ENCODE results near the gene BAG2.
A peak's percentile ranks its signal among the peaks of the same experiment; 100 is the strongest.

BAG2 gene

DNA sequence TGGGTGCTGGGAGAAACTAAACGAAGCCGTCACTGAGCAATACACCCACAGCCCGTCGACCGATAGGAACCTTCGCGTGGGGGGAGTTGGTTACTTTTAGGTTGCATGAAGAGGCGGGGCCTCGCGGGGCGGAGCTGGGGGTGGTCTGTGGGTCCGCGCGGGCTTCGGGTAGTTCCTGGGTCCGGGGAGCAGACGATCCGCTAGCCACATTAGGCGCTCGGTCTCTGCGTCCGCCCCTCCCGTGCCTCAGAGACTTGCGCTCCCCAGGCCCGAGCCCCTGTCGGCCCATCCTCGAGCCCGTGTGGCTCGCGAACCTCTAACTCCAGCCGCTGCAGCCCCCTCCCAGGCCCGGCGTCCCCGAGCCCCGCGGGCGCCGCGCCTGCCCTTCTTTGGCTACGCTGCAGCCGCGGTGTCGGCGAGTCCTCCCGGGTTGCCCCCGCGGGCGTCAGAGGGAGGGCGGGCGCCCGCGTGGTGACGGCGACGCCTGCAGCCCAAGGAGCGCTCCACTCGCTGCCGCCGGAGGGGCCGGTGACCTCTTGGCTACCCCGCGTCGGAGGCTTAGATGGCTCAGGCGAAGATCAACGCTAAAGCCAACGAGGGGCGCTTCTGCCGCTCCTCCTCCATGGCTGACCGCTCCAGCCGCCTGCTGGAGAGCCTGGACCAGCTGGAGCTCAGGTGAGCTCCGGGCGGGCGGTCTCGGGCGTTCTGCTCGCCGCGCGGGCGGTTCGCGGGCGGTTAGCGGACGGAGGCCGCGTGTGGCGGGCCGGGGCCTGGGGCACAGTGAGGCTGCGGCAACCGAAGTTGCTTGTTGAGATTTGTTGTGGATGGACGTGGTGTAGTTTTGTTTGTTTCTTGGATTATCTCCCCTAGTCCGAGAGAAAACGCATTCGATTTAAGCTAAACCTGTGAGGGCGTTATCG, at the start of gene BAG2:
TSS of gene BAG2 (plus strand) at position 191 of the 920 bp plus-strand sequence. CDS start at position 563, 372 bp downstream.
- peak; percentile 8 to 89 (median 73) for DNase-seq

DNA sequence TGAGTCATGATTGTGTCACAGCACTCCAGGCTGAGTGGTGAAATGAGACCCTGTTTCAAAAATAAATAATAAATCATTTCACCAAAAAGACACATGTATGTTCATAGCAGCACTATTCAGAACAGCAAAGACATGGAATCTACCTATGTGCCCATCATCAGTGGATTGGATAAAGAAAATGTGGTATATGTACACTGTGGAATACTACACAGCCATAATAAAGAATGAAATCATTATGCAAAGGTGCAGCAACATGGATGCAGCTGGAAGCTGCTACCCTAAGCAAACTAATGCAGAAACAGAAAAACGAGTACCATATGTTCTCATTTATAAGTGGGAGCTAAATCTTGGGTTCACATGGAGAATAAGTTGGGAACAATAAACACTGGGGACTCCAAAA, 49.0 kb upstream of the BAG2 start:
- no peak for DNase-seq

DNA sequence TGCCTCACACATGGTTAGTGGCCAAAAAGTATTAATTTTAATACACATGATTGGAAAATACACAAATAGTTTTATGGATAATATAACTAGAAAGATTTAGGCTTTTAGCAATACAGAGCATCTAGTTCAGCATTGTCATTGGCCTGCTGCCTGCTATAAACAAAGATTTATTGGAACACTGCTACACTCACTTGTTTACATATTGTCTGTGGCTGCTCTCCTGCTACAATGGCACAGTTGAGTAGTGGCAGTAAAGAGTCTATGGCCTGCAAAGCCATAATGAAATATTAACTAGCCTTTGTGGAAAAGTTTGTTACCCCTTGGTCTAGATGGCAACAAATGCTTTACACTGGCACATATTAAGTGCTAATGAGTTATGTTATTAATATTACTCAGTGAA, 44.4 kb upstream of the BAG2 start:
- peak in 1 of 51 donors; percentile 3 for DNase-seq

DNA sequence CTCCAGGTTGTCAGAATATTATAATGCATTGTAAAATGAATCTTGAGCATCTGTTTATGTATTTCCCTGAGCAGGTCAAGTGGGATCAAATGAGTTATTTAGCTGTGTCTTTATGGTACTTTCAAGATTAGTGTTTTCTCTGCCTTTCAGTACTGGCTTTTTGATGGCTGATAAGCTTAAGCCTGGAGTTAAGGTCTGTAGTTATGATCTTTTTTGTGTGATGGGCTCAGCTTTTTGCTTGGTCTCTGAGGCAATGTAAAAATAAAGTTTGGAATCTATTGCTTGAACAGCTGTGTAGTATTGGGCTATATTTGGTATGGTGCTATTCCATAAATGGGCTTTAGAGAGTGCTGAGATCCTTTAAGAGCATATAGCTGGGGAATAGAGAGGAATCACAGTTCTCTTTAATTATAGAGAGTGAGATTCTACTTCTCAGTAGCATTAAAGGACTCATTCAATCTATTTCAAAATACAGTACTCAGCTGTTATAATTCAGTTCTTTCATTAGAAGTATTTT, 41.4 kb upstream of the BAG2 start:
- DNase-seq = no peak

DNA sequence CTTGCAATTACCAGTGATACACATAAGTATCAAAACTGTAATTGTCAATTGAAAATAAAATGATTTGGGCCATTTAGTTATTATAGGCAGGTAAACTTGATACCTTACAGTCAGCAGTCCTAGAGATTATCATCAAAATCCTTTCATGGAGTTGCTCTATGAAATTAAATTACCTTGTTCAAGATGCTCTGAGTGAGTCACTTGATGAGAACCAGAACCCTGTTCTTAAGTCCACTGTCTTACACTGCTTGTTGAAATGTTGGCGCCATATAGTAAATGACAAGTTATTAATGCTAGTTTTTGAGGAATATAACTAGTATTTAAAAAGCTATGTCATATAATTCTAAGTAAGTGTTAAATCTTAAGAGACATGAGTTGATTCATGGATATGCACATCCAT, 37.2 kb upstream of the BAG2 start:
- DNase-seq = no peak

DNA sequence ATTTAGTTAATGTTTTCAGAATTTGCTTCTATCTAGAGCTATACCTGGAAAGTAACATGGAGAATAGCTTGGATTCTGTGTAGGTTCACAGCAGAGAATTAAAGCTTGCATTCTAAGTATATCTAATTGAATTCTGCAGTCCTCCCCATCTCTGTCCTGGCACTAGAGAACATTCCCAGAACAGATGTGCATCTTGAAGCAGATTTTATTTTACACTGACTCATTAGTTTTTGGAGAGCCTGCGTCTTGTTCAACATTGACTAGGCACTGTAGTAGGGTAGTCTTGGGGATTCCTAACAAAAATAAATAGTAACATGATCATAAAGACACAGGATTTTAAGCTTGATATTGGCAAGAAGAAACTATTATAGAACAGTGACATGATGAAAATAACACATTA, 36.2 kb upstream of the BAG2 start:
- no peak for DNase-seq

DNA sequence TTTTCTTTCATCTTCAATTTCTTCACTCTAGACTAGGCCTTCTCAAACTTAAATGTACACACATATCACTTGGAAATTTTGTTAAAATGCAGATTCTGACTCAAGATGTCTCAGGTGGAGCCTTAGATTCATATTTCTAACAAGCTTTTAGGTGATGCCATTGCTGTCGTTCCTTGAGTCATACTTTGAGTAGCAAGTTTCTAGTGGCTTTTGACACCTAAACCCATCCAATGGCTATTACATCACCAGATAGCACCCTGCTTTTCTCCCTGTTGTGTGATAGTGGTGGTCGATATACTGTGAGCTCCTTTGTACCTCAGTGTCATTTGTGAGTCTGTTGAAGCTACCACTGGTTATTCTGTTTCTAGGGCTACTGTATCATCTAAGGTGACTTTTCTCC, 34.8 kb upstream of the BAG2 start:
- no peak for DNase-seq

DNA sequence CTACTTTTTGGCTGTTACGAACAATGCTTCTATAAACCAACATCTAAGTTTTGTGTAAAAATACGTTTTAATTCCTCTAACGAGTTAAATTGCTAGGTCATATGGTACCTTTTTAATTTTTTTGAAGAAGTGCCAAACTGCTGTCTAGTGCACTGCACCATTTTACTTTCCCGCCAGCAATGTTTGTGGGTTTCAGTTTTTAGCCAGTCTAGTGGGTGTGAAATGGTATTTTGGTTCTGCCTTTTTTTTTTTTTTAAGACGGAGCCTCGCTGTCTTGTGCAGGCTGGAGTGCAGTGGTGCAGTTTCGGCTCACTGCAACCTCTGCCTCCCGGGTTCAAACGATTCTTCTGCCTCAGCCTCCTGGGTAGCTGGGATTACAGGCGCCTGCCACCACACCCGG, 34.1 kb upstream of the BAG2 start:
- no peak for DNase-seq

DNA sequence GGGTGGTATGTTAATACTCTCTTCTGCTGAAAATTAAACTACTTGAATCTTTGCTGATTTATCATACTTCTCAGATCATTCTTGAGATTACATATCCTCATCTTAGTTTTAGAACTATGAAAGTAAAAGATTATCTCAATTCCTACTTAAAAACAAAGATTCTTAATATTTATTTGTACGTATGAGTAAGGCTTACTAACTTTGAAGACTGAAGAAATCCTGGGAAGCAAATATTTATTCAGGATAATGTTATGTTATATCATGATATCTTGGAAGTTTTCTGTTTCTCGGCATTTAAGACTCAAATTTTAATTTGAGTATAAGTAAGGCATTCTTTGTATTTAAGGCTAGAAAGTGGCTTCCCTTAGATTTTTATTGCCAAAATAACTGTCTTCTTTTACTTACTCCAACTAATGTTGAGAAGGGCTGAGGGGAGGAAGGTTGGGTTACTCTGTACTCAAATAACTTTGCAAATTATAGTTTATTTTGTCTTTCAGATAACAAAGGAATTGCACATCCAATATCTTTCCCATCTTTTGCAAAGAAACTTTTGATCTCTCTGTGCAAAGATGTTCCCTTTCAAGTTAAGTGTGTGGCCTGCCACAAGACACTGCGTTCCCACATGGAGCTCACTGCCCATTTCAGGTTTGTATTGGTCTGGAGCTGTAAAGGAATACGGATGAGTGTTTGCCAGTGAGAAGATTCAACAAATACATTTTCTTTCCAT, 30.5 kb upstream of the BAG2 start:
- DNase-seq = no peak

DNA sequence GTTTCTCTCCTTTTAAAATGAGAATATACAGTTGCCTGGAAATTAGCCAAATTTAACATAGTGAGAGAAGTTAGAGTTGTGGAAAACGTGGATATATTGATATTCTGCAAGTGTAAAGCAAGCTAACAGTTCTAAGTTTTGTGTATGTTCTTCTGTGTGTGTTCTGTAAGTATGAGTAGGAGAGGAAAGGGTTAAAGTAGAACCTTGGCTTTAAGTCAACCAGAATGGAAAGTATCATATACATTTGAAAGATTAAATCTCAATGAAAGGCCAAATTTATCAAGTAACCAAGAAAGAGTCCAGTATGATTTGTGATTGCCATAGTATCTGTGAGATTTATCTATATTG, 30.0 kb upstream of the BAG2 start:
- DNase-seq = no peak

DNA sequence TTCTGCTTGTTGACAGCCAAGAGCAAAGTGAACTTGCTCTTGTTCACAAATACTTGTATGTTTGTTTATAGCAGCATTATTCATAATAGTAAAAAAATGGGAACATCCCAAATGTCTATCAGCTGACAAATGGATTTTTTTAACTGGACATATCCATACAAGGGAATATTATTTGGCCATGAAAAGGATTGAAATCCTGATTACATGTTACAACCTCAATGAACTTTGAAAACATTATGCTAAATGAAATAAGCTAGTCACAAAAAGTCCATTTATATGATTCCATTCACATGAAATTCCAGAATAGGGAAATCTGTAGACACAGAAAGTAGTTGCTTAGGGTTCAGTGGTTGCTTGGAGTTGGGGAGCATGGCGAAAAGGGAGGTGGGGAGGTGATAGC, 28.4 kb upstream of the BAG2 start:
- DNase-seq = no peak

DNA sequence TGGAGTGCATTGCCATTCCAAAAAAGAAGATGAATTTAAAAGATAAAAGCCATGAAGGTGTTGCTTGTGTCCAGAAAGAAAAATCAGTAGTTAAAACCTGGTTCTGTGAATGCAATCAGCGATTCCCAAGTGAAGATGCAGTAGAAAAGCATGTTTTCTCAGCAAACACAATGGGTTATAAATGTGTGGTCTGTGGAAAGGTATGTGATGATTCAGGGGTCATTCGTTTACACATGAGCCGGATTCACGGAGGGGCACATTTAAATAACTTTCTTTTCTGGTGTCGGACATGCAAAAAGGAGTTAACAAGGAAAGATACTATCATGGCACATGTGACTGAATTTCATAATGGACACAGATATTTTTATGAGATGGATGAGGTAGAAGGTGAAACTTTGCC, 24.7 kb upstream of the BAG2 start:
- no peak for DNase-seq

DNA sequence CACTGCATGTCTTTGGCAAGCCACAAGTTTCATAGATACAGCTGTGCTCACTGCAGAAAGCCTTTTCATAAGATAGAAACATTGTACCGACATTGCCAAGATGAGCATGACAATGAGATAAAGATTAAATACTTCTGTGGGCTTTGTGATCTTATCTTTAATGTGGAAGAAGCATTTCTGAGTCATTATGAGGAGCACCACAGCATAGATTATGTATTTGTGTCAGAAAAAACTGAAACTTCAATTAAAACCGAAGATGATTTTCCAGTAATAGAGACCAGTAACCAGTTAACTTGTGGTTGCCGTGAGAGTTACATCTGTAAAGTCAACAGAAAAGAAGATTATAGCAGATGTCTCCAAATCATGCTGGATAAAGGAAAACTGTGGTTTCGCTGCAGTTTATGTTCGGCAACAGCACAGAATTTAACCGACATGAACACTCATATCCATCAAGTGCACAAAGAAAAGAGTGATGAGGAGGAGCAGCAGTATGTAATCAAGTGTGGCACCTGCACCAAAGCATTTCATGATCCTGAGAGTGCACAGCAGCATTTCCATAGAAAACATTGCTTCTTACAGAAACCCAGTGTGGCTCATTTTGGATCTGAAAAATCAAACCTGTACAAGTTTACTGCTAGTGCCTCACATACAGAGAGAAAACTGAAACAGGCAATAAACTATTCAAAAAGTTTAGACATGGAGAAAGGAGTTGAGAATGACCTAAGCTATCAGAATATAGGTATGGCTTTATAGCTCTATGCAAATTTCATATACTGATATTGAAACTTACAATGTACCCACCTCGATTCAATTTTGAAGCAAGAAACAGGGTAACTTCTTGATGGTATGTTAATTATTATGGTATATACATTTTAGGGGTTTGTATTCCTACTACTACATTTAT, 23.9 kb upstream of the BAG2 start:
- no peak for DNase-seq

DNA sequence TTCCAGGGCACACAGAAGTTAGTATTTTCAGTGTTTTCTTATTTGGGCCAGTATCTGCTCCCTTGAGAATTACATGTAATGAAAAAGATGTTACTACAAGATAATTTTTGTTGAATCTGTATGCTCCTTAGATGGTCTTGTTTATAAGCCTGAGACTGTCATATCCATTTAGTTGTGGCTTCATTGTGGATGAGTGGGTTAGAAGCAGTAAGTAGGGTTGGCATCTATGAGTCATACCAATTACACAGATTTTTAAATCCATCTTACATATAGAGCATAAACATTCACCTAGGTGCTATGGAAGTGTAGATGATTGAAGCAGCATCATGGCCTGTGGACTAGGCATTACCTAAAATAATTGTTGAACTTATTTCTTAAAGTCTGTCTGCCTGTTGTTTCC, 13.5 kb upstream of the BAG2 start:
- DNase-seq = no peak

DNA sequence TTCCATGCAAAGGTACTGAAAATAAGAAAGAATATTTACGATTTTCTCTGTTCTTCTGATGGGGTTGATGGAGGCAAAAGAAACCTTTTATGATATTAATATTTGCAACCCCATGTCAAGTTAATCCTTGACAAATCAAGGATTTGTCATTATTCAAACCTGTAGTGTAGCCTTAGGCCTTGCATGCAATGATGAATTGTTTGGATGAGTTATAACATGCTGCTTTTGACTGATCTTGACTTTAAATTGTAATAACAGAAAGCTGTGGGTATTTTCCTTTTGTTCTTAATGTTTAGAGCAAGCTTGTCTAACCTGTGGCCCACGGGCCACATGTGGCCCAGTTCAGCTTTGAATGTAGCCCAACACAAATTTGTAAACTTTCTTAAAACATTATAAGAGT, 13.0 kb upstream of the BAG2 start:
- no peak for DNase-seq

DNA sequence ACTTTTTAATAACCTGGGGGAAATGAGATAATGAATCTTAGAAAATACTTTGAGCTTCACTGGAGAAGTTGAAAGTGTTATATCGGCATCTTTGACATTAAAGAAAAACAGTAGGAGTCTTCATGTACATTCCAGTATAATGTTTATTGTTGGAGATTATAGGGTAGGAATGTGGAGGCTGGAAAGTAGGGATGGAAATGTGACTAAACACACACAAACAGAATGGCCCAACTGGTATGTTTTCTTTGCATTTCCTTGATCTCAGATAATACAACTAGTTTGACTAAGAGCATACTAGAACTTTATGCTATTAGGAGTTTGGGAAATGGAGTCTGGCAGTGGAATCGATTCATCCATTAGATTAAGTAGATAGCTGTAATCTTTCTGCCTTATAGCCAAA, 10.1 kb upstream of the BAG2 start:
- DNase-seq = no peak

DNA sequence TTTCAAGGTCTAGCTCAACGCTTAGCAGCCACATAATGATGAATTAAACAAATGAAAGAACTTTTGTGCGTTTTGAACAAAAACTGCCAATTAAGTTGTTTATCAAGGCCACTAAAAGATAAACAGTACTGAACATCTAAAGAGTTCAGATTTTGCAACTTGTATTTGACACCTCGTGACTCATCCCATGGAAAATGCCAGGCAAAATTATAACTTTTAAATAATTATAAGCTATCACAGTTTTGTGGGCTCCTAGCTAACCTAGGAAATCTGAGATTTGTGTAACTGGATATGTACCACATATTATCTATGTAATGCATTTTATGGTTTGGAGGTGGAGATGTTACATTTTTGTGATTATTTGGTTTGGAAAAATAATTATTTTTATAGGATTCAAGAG, 9.6 kb upstream of the BAG2 start:
- DNase-seq = no peak

DNA sequence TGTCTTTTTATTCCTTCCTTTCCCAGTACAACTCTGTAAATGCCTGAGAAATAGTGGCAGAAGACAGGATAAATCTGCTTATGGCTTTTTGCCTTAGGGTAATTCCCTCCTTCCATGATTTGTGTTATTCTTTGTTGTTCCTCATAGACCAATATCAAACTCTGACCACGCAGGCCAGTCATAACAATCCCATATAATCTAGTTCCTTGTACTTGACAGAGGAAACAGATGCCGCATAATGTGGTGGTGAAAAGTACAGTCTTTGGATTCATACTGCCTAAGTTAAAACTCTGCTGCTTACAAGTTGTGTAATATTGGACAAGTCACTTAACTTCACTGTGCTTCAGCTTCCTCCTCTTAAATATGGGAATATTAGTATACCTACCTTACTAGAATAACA, 8.2 kb upstream of the BAG2 start:
- DNase-seq = no peak

DNA sequence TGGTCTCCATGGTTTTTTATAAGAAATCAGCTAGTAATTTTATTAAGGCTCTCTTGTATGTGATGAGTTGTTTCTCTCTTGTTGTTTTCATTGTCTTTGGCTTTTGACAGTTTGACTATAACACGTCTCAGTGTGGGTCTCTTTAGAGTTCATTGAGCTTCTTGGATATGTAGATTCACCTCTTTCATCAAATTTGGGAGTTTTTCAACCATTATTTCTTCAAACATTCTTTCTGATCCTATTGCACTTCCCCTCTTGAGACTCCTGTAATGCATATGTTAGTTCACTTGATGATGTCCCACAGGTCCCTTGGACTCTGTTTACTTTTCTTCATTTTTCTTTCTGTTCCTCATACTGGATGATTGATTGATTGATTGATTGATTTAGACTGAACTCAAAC, 7.0 kb upstream of the BAG2 start:
- no peak for DNase-seq

DNA sequence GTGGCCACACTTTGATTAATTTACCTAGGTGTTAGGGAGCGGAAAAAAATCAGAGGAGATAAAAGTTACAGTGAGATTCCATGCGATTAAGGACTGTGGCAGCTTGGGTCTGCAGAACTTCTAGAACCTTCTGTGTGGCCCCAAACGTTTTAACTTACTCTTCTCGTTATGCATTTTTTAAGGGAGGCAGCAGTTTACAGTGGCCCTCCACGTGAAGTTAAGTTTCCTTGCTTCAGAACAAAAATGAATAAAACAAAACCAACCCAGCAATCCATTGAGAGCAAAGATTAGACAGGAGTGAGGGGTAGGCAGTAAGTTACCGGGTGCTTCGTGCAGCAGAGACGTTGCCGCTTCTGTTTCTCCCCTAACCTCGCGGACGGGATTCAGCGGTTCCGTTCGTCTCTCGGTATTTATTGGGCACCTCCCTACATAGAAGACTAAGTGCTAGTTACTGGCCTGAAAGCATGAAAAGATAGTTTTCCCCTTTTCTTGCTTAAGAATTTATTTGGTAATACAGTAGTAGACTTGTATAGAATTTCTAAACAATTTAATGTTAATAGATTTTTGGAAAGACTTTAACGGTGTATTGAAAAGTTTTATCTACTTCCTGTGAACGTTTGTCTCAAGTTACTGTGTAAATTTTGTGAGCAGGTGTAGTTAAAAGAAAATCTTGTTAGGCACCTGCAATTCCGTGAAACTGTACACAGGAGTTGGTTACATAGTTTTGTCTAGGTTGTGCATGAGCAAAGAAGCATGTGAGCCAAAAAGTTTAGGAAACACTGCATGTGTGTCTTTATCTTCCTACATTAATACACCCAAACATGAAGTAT, 1.1 kb downstream of the BAG2 start:
- DNase-seq = peak in 5 of 51 donors; percentile 1 to 60 (median 8)

All from hypothalamus (tissue), 51 donors.